ENCODE results near the gene SAMD1. TPM values are rescaled to one million over a fixed set of nuclear protein-coding genes. Genes with fewer than 3 reads are reported as not detected.

Gene SAMD1
- total RNA-seq, 2 experiments from 2014 or later = 29.4 to 30.1 TPM

- Histone ChIP-seq H3K4me1 (ENCODE audit: insufficient read depth, low read length) (peaks cover 75% of the 10 kb centered on the region), H3K27me3 (ENCODE audit: control insufficient read depth in 1 of 2, insufficient read depth in 2 of 2, low read length in 2 of 2) (no peaks in the 10 kb centered on the region), H3K4me3 (ENCODE audit: low read length) (no peak overlapping the region), H3K9me3 (ENCODE audit: control insufficient read depth in 1 of 2, insufficient read depth in 1 of 2, low read length in 2 of 2) (no peaks in the 10 kb centered on the region), H3K36me3 (ENCODE audit: insufficient read depth, low read length) (no peaks in the 10 kb centered on the region), H3K27ac (ENCODE audit: low read depth in 1 of 2, low read length in 2 of 2) (no peak overlapping the region)
- Mint-ChIP-seq H3K27ac (peak overlapping the region; percentile 36), H3K27me3 (no peaks in the 10 kb centered on the region), H3K36me3 (ENCODE audit: low read depth) (peaks cover 13% of the 10 kb centered on the region), H3K4me3 (peak overlapping the region; percentile 62), H3K4me1 (ENCODE audit: low read depth) (peaks cover 69% of the 10 kb centered on the region), H3K9me3 (no peaks in the 10 kb centered on the region)
- no peak for TF ChIP-seq CTCF (IDR thresholded peaks at IDR 0.05)
- no peak for DNase-seq
- ChIA-PET POLR2A (interaction anchor here (3.0 kb wide), 1 partner anchor 22 kb away, joined by 16 read pairs; the partner anchor contains the start of gene ASF1B), CTCF (interaction anchor here (0.6 to 4.2 kb wide), 6 partner anchors 9 to 56 kb away, joined by 3 to 18 read pairs (median 3); partner anchors contain the start of gene ASF1B)
- intact Hi-C loops (cut with DNase I, micrococcal nuclease) = loop anchor here in 1 of 2 experiments (2.0 kb wide), 1 partner anchor 22 kb away; no protein-coding TSS in a partner anchor
- no peak for ATAC-seq (ENCODE audit: poor library complexity)
These were observed 23.9 kb upstream of the SAMD1 start for GRCh38 chr19:14114439-14114838.

GRCh38 chr19:14113762-14114414 lies 23.3 kb upstream of the SAMD1 start:
- peak overlapping the region; percentile 28 for H3K27ac Mint-ChIP-seq
- H3K4me1 Mint-ChIP-seq (ENCODE audit: low read depth) = peaks cover 66% of the 10 kb centered on the region
- POLR2A ChIA-PET = interaction anchor here (3.0 kb wide), 1 partner anchor 22 kb away, joined by 16 read pairs; the partner anchor contains the start of gene ASF1B
- CTCF ChIA-PET = interaction anchor here (0.6 to 4.2 kb wide), 6 partner anchors 10 to 55 kb away, joined by 3 to 18 read pairs (median 3); partner anchors contain the start of gene ASF1B
- intact Hi-C loops (cut with DNase I, micrococcal nuclease) = loop anchor here in 1 of 2 experiments (2.0 kb wide), 1 partner anchor 21 kb away; no protein-coding TSS in a partner anchor
- no peak overlapping the region for H3K4me3 ChIP-seq (ENCODE audit: low read length)
- H3K27ac ChIP-seq (ENCODE audit: low read depth in 1 of 2, low read length in 2 of 2) = no peak overlapping the region
- no peaks in the 10 kb centered on the region for H3K9me3 Mint-ChIP-seq
- no peaks in the 10 kb centered on the region for H3K27me3 Mint-ChIP-seq
- H3K4me3 Mint-ChIP-seq = peak overlapping the region; percentile 62
- H3K27me3 ChIP-seq (ENCODE audit: control insufficient read depth in 1 of 2, insufficient read depth in 2 of 2, low read length in 2 of 2) = no peaks in the 10 kb centered on the region
- H3K4me1 ChIP-seq (ENCODE audit: insufficient read depth, low read length) = peaks cover 70% of the 10 kb centered on the region
- no peak for TF ChIP-seq CTCF (IDR thresholded peaks at IDR 0.05)
- peak in 9 of 14 experiments; percentile 24 to 74 (median 41) for DNase-seq
- ATAC-seq (ENCODE audit: poor library complexity) = no peak
- no peaks in the 10 kb centered on the region for H3K36me3 ChIP-seq (ENCODE audit: insufficient read depth, low read length)
- no peaks in the 10 kb centered on the region for H3K9me3 ChIP-seq (ENCODE audit: control insufficient read depth in 1 of 2, insufficient read depth in 1 of 2, low read length in 2 of 2)
- H3K36me3 Mint-ChIP-seq (ENCODE audit: low read depth) = peaks cover 13% of the 10 kb centered on the region

GRCh38 chr19:14112809-14113385 lies 22.3 kb upstream of the SAMD1 start:
- no peaks in the 10 kb centered on the region for H3K27me3 Mint-ChIP-seq
- no peak for TF ChIP-seq CTCF (IDR thresholded peaks at IDR 0.05)
- H3K4me1 Mint-ChIP-seq (ENCODE audit: low read depth) = peaks cover 60% of the 10 kb centered on the region
- intact Hi-C loops (cut with DNase I, micrococcal nuclease) = no loop called here
- POLR2A ChIA-PET = interaction anchor here (1.2 kb wide), 1 partner anchor 31 kb away, joined by 3 read pairs; no protein-coding TSS in a partner anchor
- DNase-seq = no peak
- no peak for ATAC-seq (ENCODE audit: poor library complexity)
- no peaks in the 10 kb centered on the region for H3K9me3 ChIP-seq (ENCODE audit: control insufficient read depth in 1 of 2, insufficient read depth in 1 of 2, low read length in 2 of 2)
- no peaks in the 10 kb centered on the region for H3K9me3 Mint-ChIP-seq
- no peak overlapping the region for H3K27ac Mint-ChIP-seq
- CTCF ChIA-PET = interaction anchor here (1.3 to 4.2 kb wide), 2 partner anchors 10 to 24 kb away, joined by 3 to 18 read pairs; partner anchors contain the start of gene ASF1B
- peaks cover 63% of the 10 kb centered on the region for H3K4me1 ChIP-seq (ENCODE audit: insufficient read depth, low read length)
- no peaks in the 10 kb centered on the region for H3K36me3 ChIP-seq (ENCODE audit: insufficient read depth, low read length)
- no peak overlapping the region for H3K4me3 ChIP-seq (ENCODE audit: low read length)
- no peak overlapping the region for H3K4me3 Mint-ChIP-seq
- H3K27ac ChIP-seq (ENCODE audit: low read depth in 1 of 2, low read length in 2 of 2) = no peak overlapping the region
- peaks cover 13% of the 10 kb centered on the region for H3K36me3 Mint-ChIP-seq (ENCODE audit: low read depth)
- H3K27me3 ChIP-seq (ENCODE audit: control insufficient read depth in 1 of 2, insufficient read depth in 2 of 2, low read length in 2 of 2) = no peaks in the 10 kb centered on the region
